ENCODE results near the gene MUC3A.

The MUC3A gene

DNA sequence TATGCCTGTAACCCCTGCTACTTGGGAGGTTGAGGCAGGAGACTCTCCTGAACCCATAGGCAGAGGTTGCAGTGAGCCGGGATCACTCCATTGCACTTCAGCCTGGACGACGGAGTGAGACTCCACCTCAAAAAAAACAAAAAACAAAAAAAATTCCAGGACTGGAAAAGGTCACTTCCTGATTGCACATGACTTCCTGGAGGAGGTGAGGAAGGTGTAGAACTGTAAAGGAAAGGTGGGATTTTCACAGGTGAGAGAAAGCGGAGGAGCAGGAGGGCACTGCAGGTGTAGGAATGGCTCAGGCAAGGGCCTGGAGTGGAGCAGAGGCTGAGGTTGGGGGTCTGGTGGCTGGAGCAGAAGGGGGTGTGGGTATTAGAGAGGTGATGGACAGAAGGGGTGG is 3.2 kb upstream of the MUC3A start:
- DNase-seq = no peak

DNA sequence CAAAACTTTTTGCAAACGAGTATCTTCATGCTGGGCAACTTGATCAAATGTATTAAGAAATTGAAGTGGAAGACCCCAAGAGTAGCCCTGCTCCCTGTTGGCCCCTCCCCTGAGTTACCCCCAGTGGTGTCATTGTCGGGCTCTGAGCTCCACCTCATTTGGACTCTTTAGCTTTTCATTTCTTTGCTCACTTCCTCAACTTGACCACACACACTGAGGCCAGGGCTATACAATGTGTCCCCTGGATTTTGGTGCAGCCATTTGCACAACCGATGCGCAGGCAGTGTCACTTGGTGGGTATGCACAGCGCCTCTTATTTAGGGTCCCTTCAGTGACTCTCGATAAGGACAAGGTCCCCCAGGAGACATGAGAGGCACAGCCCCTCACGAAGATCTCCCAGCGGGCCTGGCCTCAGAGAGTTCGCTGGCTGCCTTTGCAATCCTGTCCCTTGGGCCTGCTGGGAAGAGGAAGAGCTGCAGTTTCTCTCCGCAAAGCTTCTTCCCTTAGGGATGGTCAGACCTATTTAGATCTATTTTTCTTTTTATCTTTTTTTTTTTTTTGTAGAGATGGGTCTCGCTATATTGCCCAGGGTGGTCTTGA is 2.5 kb upstream of the MUC3A start:
- no peak for DNase-seq

DNA sequence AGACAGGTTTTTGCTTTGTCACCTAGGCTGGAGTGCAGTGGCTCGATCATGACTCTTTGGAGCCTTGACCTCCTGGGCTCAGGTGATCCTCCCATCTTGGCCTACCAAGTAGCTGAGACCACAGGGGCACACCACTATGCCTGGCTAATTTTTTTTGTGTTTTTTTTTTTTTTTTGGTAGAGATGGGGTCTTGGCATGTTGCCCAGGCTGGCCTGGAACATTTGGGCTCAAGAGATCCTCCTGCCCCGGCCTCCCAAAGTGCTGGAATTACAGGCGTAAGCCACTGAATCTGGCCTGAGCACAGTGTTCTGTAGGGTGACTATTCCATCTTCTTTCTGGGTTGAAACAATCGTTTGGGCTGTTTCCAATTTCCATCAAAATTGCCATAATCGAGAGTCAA is 1.5 kb upstream of the MUC3A start:
- no peak for DNase-seq

DNA sequence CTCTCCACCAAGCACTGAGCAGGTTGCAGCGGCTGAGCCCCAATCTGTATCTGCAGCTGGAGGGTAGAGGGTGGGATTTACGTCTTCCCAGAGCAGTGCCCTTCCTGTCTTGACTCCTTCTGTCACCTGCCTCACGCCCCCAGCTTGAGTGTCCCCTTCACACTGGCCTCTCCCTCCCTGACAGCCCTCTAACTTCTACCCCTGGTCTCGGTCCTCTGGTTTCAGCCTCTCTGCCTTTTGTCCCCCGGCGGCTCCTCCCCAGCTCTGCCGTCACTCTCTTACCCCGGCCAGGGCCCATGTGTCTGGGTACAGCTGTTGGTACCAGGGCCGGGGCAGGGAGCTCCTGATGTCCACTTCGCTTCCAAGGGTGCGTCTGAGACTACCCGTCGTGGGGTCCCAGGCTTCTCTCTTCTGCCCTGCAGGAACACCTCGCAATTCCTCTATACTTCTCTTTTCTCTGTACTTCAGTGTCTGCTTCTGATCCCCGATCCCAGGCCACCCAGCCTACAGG is 654 bp downstream of the MUC3A start:
- DNase-seq = no peak

DNA sequence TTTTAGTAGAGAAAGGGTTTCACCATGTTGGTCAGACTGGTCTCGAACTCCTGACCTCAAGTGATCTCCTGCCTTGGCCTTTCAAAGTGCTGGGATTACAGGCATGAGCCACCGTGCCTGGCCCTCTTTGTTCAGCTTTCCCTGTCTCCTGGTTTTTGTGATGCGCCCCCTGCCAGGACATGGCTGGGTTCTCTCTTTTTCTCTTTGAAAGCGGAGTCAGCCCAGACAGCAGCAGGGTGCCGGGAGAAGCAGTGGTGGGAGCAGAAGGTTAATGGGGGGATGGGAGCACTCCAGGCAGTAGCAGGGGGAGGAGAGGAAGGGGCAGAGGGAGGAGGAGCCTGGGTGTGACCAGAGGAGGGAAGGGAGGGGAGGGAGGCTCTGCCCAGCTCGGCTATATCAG is 1.8 kb downstream of the MUC3A start:
- DNase-seq = no peak

DNA sequence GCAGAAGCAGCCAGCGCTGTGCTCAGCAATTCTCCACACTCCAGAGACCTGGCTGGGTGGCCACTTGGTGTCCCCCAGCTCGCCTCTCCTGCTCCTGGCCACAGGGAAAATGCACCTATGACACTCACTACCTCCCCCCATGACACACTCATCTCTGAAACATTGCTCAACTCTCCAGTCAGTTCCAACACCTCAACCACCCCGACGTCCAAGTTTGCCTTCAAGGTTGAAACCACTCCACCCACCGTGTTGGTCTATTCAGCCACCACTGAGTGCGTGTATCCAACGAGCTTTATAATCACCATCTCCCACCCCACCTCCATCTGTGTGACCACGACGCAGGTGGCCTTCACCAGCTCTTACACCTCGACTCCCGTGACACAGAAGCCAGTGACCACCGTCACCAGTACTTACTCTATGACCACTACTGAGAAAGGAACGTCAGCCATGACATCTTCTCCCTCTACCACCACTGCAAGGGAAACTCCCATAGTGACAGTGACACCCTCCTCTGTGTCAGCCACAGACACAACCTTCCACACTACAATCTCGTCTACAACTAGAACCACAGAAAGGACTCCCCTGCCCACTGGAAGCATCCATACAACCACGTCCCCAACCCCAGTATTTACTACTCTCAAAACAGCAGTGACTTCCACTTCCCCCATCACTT is 2.7 kb downstream of the MUC3A start:
- no peak for DNase-seq

DNA sequence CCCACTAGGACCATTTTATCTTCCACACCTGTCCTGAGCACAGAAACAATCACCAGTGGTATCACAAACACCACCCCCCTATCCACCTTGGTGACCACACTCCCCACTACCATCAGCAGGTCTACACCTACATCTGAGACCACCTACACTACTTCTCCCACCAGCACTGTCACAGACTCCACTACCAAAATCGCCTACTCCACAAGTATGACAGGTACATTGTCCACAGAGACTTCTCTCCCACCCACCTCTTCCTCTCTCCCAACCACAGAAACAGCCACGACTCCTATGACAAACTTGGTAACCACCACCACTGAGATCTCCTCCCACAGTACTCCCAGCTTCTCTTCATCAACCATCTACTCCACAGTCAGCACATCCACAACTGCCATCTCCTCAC is 3.3 kb downstream of the MUC3A start:
- no peak for DNase-seq

DNA sequence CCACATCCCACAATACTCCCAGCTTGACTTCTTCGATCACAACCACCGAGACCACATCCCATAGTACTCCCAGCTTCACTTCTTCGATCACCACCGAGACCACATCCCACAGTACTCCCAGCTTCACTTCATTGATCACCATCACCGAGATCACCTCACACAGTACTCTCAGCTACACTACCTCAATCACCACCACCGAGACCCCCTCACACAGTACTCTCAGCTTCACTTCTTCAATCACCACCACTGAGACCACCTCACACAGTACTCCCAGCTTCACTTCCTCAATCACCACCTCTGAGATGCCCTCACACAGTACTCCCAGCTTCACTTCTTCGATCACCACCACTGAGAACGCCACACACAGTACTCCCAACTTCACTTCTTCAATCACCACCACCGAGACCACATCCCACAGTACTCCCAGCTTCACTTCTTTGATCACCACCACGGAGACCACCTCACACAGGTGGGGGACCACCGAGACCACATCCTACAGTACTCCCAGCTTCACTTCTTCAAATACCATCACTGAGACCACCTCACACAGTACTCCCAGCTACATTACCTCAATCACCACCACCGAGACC is 8.6 kb downstream of the MUC3A start:
- DNase-seq = no peak

DNA sequence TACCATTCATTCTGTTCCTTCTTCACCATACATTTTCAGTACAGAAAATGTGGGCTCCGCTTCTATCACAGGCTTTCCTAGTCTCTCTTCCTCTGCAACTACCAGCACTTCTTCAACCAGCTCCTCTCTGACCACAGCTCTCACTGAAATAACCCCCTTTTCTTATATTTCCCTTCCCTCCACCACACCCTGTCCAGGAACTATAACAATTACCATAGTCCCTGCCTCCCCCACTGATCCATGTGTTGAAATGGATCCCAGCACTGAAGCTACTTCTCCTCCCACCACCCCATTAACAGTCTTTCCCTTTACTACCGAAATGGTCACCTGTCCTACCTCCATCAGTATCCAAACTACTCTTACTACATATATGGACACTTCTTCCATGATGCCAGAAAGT is 10.6 kb downstream of the MUC3A start:
- DNase-seq = no peak

DNA sequence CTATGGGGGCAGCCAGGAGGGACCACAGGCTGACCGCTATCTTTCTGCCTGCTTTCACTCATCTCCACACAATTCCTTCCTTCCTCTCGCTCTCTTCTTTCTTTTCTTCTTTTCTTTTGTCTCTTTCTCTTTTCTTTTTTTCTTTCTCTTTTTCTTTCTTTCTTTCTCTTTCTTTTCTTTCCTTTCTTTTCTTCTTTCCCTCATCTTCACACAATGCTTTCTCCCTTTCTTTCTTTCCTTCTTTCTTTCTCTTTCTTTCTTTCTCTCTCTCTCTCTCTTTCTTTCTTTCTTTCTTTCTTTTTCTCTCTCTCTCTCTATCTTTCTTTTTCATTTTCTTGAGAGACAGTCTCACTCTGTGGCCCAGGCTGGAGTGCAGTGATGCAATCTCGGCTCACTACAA is 13.2 kb downstream of the MUC3A start:
- no peak for DNase-seq

DNA sequence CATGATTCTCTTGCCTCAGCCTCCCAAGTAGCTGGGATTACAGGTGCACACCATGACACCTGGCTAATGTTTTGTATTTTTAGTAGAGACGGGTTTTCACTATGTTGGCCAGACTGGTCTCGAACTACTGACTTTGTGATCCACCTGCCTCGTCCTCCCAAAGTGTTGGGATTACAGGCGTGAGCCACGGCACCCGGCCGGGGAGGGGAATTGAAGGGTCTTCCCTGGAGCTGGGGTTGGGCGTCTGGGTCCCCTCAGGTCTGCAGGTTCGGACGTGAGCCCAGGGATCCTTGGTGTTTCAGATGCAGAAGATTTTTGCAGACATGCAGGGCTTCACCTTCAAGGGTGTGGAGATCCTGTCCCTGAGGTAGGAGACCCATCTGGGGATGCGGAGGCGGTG is 14.1 kb downstream of the MUC3A start:
- no peak for DNase-seq

DNA sequence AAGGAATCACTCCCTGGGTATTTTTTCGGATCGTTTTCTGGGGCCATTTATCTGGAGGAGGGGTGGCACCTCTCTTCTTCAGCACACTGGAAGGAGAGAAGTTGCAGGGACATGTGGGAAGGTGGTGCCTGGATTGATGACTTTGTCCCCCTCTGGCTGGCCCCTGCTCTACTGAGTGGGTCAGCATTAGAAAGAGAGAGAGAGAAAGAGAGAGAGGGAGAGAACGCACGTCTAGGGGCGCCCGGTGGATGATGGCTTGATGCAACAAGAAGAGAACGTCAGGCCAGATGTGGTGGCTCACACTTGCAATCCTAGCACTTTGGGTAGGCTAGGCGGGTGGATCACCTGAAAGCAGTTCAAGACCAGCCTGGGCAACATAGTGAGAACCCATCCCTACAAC is 14.5 kb downstream of the MUC3A start:
- no peak for DNase-seq

DNA sequence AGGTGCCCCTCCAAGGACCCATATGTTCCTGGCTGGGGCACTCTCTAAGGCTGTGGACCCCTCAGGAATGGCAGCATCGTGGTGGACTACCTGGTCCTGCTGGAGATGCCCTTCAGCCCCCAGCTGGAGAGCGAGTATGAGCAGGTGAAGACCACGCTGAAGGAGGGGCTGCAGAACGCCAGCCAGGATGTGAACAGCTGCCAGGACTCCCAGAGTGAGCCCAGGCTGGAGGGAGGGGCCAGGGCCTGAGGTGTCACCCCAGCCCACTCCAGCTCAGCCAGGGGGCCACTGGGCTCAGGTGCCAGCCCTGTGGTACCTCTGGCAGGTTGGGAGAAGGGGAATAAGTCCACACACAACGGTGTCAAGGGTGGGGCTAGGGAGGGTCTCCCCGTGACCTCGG is 15.3 kb downstream of the MUC3A start:
- no peak for DNase-seq

DNA sequence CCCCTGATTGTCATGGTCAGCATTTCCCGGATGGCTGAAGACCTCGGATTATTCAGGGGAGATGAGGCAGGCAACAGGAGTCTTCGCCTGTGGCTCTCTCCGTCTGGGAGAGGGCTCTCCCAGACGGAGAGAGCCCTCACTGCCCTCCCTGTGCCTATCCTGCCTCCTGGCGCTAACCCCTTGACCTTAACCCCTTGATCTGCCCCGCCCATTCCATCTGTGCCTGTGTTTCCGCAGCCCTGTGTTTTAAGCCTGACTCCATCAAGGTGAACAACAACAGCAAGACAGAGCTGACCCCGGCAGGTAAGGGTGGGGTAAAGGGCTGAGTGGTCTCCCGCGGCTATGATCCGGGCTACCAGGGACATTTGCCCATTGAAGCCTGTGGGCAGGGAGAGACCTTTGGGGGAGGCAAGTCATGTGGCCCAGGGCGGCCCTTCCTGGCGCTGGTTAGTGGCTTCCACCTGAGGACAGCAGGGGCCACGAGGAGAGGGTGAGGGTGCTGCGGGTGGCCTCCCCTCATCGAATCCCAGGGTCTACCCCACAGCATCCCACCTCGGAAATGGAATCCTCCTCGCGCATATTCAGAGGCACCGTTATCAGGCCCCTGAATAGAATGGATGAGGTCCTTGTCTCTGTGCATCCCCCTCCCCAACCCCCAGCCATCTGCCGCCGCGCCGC is 15.8 kb downstream of the MUC3A start:
- no peak for DNase-seq

DNA sequence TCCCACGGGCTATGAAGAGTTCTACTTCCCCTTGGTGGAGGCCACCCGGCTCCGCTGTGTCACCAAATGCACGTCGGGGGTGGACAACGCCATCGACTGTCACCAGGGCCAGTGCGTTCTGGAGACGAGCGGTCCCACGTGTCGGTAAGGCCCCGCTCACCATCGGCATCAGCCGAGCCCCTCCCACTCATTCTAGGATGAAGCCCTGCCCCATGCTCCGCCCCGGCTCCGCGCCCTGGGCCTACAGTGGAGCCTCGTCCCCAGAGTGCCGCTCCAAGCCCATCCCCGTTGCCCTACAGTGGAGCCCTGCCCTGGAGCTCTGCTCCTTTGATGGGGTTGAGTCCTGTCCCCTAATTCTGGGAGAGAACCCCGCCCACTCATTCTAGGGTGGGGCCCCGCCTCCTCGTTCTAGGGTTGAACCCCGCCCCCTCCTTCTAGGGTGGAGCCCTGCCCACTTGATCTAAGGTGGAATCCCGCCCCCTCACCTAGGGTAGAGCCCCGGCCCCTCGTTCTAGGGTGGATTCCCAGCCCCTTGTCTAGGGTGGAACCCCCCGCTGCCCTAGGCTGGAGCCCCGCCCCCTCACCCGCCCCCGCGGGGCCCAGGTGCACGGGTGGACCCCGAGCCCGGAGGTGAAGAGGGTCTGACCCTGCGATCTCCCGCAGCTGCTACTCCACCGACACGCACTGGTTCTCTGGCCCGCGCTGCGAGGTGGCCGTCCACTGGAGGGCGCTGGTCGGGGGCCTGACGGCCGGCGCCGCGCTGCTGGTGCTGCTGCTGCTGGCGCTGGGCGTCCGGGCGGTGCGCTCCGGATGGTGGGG is 16.6 kb downstream of the MUC3A start:
- no peak for DNase-seq

DNA sequence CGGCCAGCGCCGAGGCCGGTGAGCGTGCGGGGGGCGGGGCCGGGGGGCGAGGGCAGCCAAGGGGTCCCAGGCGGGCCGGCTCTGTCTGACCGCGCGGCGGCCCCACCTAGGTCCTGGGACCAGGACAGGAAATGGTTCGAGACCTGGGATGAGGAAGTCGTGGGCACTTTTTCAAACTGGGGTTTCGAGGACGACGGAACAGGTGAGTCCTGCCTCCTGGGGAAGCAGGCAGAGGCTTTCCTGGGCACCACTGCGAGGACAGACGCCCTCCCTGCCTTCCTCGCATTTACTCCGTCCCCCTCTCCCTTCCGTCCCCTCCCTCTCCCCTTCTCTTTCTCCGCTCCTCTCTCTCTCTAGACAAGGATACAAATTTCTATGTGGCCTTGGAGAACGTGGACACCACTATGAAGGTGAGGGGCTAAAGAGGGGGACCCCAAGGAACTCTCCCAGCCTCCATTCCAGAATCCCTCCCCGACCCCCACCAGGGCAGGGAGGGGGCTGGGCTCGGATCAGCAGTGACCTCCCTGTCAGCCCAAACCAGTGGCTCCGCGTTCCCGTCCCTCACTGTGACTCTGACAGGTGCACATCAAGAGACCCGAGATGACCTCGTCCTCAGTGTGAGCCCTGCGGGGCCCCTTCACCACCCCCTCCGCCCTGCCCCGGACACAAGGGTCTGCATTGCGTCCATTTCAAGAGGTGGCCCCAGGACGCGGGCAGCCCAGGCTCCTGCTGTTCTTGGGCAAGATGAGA is 17.4 kb downstream of the MUC3A start:
- no peak for DNase-seq

DNA sequence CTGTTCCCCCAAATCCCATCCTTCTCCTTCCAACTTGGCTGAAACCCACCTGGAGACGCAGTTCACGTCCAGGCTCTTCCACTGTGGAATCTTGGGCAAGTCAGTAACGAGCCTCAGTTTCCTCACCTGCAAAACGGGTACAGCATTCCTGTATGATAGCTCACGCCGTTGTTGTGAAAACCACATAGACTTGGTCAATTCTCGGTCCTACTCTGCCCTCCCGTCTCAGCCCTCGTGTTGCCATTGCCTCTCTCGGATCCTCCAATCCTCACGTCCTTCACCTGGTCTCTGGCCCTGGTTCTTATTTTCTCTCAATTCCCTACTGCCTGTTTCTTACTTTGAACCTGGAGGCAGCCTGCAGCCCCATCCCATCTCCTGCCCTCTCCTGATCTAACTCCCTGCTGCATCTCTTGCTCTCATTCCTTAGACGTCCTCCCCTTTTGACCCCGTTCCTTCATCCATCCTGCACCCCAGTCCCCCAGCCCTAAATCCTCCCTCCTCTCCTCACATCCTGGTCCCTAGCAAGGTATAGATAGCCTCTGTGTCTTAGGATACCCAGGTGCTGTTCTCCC is 18.0 kb downstream of the MUC3A start:
- no peak for DNase-seq

DNA sequence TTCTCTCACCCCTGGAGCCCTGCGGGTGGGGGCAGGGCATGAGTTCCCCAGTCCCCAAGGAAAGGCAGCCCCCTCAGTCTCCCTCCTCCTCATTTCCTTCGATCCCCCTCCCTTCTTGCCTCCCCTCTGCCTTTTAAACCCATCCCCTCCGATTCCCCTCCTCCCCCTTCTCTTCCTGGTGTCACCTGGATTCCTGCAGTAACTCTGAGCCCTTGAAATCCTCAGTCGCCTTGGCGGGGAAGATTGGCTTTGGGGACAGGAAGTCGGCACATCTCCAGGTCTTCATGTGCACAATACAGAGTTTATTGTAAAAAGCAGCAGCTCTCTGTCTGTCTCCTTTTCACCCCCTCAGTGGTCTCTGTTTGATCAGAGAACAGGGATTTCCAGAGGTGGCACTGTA is 18.7 kb downstream of the MUC3A start:
- no peak for DNase-seq

DNA sequence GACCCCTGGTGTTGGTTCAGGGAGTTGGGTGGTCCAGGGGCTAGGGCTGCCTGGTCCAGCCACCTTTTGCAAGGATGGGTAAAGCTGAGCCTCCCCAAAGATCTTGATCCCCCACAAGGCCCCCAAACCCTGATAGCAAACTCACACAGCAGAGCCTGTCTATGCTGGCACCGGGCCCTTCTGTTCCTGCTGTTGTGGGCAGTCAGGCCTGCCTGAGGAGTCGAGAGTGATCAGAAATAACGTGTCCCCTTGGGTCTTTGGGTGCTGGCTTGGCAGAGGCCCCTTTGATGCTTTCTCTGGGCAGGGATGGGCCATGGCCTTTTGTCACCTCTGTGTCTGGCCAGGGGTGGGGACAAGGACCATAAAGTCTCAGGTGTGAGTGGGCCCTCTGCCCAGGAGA is 19.3 kb downstream of the MUC3A start:
- no peak for DNase-seq

DNA sequence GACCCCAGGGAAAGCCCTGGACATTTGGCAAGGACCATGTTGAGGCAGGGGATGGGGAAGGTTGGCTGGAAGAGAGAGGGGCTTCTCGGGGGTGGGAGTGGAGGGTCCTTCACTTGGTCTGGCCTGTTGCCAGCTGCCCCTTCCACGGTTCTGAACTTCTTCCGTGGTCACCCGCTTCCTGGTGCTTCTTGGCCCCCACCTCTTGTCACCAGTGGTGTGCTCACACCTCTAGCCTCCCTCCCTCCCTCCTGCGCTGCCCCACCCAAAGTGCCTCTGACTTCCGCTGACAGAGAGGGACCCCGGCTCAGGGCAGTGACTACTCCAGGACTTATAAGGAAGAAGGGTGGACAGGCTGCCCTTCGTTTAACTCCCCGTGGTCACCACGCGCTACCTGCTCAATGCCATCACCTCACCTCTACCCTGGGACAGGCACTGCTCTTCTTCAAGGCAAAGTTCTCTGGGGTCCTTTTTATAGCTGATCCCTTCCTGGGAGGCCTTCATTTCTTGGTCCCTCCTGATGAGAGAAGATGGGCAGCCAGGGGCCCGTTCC is 19.8 kb downstream of the MUC3A start, which contains the start of gene MUC12:
Gene MUC12 (plus strand): TSS at position 500 of the 550 bp plus-strand sequence. CDS start 58 bp downstream, outside the sequence.
- DNase-seq = no peak
